Measurements from ENCODE around the gene OTOG.

Gene OTOG

GRCh38 chr11:17639781-17640180 is 92.7 kb downstream of the OTOG start:
- no peak for TF ChIP-seq TAF1 (IDR thresholded peaks at IDR 0.05; ENCODE audit: borderline replicate concordance, insufficient read depth, low read length)
- TF ChIP-seq REST (IDR thresholded peaks at IDR 0.05; ENCODE audit: insufficient read depth in 1 of 2, low read depth in 2 of 2, low read length in 2 of 2), result no peak
- TF ChIP-seq POLR2AphosphoS5 (IDR thresholded peaks at IDR 0.05; ENCODE audit: low read depth, low read length), result no peak
- no peak for TF ChIP-seq FOXP2 (optimal IDR thresholded peaks at IDR 0.05; ENCODE audit: borderline replicate concordance, extremely low read depth, extremely low read length, insufficient read depth)

- no peak for TF ChIP-seq TAF1 (IDR thresholded peaks at IDR 0.05; ENCODE audit: borderline replicate concordance, insufficient read depth, low read length)
- no peak for TF ChIP-seq SIN3A (IDR thresholded peaks at IDR 0.05; ENCODE audit: borderline replicate concordance, insufficient read depth, low read length)
- TF ChIP-seq REST (IDR thresholded peaks at IDR 0.05; ENCODE audit: insufficient read depth in 1 of 2, low read depth in 2 of 2, low read length in 2 of 2), result no peak
- TF ChIP-seq FOXP2 (optimal IDR thresholded peaks at IDR 0.05; ENCODE audit: borderline replicate concordance, extremely low read depth, extremely low read length, insufficient read depth), result no peak
- TF ChIP-seq POLR2AphosphoS5 (IDR thresholded peaks at IDR 0.05; ENCODE audit: low read depth, low read length), result no peak
These were observed 93.6 kb downstream of the OTOG start for GRCh38 chr11:17640493-17641164.

- TF ChIP-seq FOXP2 (optimal IDR thresholded peaks at IDR 0.05; ENCODE audit: borderline replicate concordance, extremely low read depth, extremely low read length, insufficient read depth) (no peak), REST (IDR thresholded peaks at IDR 0.05; ENCODE audit: insufficient read depth in 1 of 2, low read depth in 2 of 2, low read length in 2 of 2) (no peak), POLR2AphosphoS5 (IDR thresholded peaks at IDR 0.05; ENCODE audit: low read depth, low read length) (no peak), SIN3A (IDR thresholded peaks at IDR 0.05; ENCODE audit: borderline replicate concordance, insufficient read depth, low read length) (no peak), TAF1 (IDR thresholded peaks at IDR 0.05; ENCODE audit: borderline replicate concordance, insufficient read depth, low read length) (no peak)
These were observed 94.8 kb downstream of the OTOG start for GRCh38 chr11:17641792-17642350.

GRCh38 chr11:17642370-17642769 is 95.3 kb downstream of the OTOG start:
- no peak for TF ChIP-seq SIN3A (IDR thresholded peaks at IDR 0.05; ENCODE audit: borderline replicate concordance, insufficient read depth, low read length)
- TF ChIP-seq TAF1 (IDR thresholded peaks at IDR 0.05; ENCODE audit: borderline replicate concordance, insufficient read depth, low read length), result no peak
- no peak for TF ChIP-seq REST (IDR thresholded peaks at IDR 0.05; ENCODE audit: insufficient read depth in 1 of 2, low read depth in 2 of 2, low read length in 2 of 2)
- no peak for TF ChIP-seq FOXP2 (optimal IDR thresholded peaks at IDR 0.05; ENCODE audit: borderline replicate concordance, extremely low read depth, extremely low read length, insufficient read depth)
- no peak for TF ChIP-seq POLR2AphosphoS5 (IDR thresholded peaks at IDR 0.05; ENCODE audit: low read depth, low read length)

Data from PFSK-1 (cell line).